ENCODE data around the gene GABRA4. TPM values are rescaled to one million over a fixed set of nuclear protein-coding genes. Genes with fewer than 3 reads are reported as not detected.

The GABRA4 gene
- total RNA-seq, 1 donor = not detected

- TF ChIP-seq CTCF (IDR thresholded peaks at IDR 0.05; ENCODE audit: insufficient read depth, low read depth, low read length) = no peak
- DNase-seq (ENCODE audit: low read depth) = no peak
- H3K4me3 ChIP-seq (ENCODE audit: low read depth, low read length) = no peak overlapping the region
Measured at GRCh38 chr4:46934726-46935125, 58.7 kb downstream of the GABRA4 start.

GRCh38 chr4:46933686-46934085, 59.7 kb downstream of the GABRA4 start:
- no peak overlapping the region for H3K4me3 ChIP-seq (ENCODE audit: low read depth, low read length)
- no peak for TF ChIP-seq CTCF (IDR thresholded peaks at IDR 0.05; ENCODE audit: insufficient read depth, low read depth, low read length)
- no peak for DNase-seq (ENCODE audit: low read depth)

GRCh38 chr4:46931981-46932380, 61.4 kb downstream of the GABRA4 start:
- peak; percentile 30 for DNase-seq (ENCODE audit: low read depth)
- H3K4me3 ChIP-seq (ENCODE audit: low read depth, low read length) = no peak overlapping the region
- TF ChIP-seq CTCF (IDR thresholded peaks at IDR 0.05; ENCODE audit: insufficient read depth, low read depth, low read length) = peak; percentile 41

GRCh38 chr4:46930891-46931290, 62.5 kb downstream of the GABRA4 start:
- H3K4me3 ChIP-seq (ENCODE audit: low read depth, low read length) = no peak overlapping the region
- no peak for TF ChIP-seq CTCF (IDR thresholded peaks at IDR 0.05; ENCODE audit: insufficient read depth, low read depth, low read length)

GRCh38 chr4:46927201-46927600, 66.2 kb downstream of the GABRA4 start:
- H3K4me3 ChIP-seq (ENCODE audit: low read depth, low read length) = no peak overlapping the region
- TF ChIP-seq CTCF (IDR thresholded peaks at IDR 0.05; ENCODE audit: insufficient read depth, low read depth, low read length) = no peak
- DNase-seq (ENCODE audit: low read depth) = no peak

More at GRCh38 chr4:46930891-46931290, 62.5 kb downstream of the GABRA4 start:
- DNase-seq (ENCODE audit: low read depth) = no peak

- no peak for DNase-seq (ENCODE audit: low read depth)
- no peak for TF ChIP-seq CTCF (IDR thresholded peaks at IDR 0.05; ENCODE audit: insufficient read depth, low read depth, low read length)
Measured at GRCh38 chr4:46924789-46925529, 68.4 kb downstream of the GABRA4 start.

GRCh38 chr4:46922205-46922604, 71.2 kb downstream of the GABRA4 start:
- no peak overlapping the region for H3K4me3 ChIP-seq (ENCODE audit: low read depth, low read length)
- no peak for DNase-seq (ENCODE audit: low read depth)
- no peak for TF ChIP-seq CTCF (IDR thresholded peaks at IDR 0.05; ENCODE audit: insufficient read depth, low read depth, low read length)

More at GRCh38 chr4:46924789-46925529, 68.4 kb downstream of the GABRA4 start:
- H3K4me3 ChIP-seq (ENCODE audit: low read depth, low read length) = no peak overlapping the region

Data from fibroblast of villous mesenchyme (primary cell).